Activated CD4-positive, alpha-beta T cell treated with anti-CD3 and anti-CD28 coated beads, Interleukin-2, amount 50 U/mL, for 24 hours (primary cell): Measurements from ENCODE around the gene PPP1R15A.
"Not testable (repeated sequence)": the region's sequence is repeated elsewhere in the genome, so short reads cannot be mapped to it uniquely, and the experiment has no call there.

Experiments used
- DNase-seq, 2 donors: peaks; one replicate each; pipeline ENCODE4 v3.0.0-alpha.2; 2020; ENCODE audit warnings: low read depth in 1 of 2, low spot score in 1 of 2

PPP1R15A gene

DNA sequence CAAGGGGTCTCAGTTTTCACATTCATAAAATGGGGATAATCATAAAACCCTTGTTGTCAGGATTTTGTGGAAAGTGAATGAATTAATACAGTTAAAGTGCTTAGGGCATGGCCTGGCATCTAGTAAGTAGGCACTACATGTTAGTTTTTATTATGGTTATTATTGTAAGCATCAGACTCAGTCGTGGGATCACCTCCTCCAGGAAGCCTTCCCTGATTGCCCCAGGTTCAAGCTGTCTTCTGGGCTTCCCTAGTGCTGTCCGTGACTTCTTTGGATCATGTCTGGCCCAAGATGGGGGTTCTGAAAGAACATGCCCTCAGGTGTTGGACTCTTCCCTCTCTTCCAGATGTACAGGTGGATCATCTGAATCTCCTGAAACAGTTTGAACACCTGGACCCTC is 38.6 kb downstream of the PPP1R15A start:
- no peak for DNase-seq

GRCh38 chr19:48913114-48913889 is 41.1 kb downstream of the PPP1R15A start:
- DNase-seq: no peak

GRCh38 chr19:48914181-48914580 is 42.0 kb downstream of the PPP1R15A start:
- DNase-seq: no peak

GRCh38 chr19:48915757-48916156 is 43.5 kb downstream of the PPP1R15A start:
- no peak for DNase-seq

GRCh38 chr19:48918071-48918470 is 45.9 kb downstream of the PPP1R15A start:
- no peak for DNase-seq

DNA sequence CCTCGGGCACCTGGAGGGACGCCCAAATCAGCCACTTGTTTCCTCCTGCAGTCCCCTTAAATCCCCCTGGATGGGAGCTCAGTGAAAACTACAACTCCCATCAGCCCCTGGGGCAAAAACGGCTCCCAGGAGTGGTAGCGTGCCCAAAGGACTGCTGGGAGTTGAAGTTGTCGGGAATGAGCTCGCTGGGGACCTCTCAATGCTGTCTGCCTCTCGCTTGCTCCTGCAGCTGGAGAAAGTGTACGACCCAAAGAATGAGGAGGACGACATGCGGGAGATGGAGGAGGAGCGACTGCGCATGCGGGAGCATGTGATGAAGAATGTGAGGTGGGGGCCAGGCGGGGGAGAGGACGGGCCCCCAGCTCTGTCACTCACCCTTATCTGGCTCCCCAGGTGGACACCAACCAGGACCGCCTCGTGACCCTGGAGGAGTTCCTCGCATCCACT is 46.6 kb downstream of the PPP1R15A start:
- DNase-seq: no peak

- DNase-seq: not testable (repeated sequence)
Observed at GRCh38 chr19:48919271-48919670, 47.0 kb downstream of the PPP1R15A start.

DNA sequence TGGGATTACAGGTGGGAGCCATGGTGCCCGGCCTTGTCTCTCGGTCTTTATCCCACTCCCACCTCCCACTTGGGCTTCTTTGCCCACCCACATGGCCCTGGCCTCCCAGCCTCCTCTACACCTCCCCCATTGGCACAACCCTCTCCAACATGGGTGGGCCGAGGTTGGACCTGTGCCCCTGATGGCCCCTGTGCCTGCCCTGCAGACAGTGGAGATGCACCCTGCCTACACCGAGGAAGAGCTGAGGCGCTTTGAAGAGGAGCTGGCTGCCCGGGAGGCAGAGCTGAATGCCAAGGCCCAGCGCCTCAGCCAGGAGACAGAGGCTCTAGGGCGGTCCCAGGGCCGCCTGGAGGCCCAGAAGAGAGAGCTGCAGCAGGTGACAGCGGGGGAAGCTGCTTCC is 48.7 kb downstream of the PPP1R15A start:
- no peak for DNase-seq

- DNase-seq: no peak
Observed at GRCh38 chr19:48921721-48922500, 49.7 kb downstream of the PPP1R15A start.

DNA sequence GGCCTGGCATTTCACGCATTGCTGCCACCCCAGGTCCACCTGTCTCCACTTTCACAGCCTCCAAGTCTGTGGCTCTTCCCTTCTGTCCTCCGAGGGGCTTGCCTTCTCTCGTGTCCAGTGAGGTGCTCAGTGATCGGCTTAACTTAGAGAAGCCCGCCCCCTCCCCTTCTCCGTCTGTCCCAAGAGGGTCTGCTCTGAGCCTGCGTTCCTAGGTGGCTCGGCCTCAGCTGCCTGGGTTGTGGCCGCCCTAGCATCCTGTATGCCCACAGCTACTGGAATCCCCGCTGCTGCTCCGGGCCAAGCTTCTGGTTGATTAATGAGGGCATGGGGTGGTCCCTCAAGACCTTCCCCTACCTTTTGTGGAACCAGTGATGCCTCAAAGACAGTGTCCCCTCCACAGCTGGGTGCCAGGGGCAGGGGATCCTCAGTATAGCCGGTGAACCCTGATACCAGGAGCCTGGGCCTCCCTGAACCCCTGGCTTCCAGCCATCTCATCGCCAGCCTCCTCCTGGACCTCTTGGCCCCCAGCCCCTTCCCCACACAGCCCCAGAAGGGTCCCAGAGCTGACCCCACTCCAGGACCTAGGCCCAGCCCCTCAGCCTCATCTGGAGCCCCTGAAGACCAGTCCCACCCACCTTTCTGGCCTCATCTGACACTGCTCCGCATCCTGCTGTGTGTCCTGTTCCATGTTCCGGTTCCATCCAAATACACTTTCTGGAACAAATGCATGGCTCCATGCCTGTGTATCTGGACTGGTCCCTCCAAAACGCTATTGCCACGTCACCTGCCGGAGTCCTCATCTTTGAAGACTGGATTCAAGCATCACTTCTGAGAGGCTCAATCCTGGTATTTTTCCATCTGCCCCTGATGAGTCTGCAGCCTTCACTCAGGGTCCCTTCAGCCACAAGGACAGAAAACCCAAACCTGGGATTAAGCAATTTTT is 50.6 kb downstream of the PPP1R15A start:
- DNase-seq: no peak

- no peak for DNase-seq
Observed at GRCh38 chr19:48925240-48925843, 53.1 kb downstream of the PPP1R15A start.
